IPS-15b (cell line): ENCODE results near the gene TMEM116.
"Not testable (repeated sequence)": the region's sequence is repeated elsewhere in the genome, so short reads cannot be mapped to it uniquely, and the experiment has no call there.

Experiments
- H3K27me3 ChIP-seq: one replicate; pipeline ENCODE4 v1.6.1; 2013; ENCODE audit warnings: low read length; ENCODE audit not compliant: control insufficient read depth, insufficient read depth
- H3K36me3 ChIP-seq: one replicate; pipeline ENCODE4 v1.6.1; 2013; ENCODE audit warnings: low read length; ENCODE audit not compliant: control insufficient read depth, insufficient read depth
- H3K4me1 ChIP-seq: one replicate; pipeline ENCODE4 v1.6.1; 2013; ENCODE audit warnings: mild to moderate bottlenecking, low read length; ENCODE audit not compliant: control insufficient read depth, insufficient read depth
- H3K4me3 ChIP-seq: one replicate; pipeline ENCODE4 v1.5.1; 2013; ENCODE audit warnings: low read depth, low read length
- H3K9ac ChIP-seq: one replicate; pipeline ENCODE4 v1.6.1; 2013; ENCODE audit warnings: low read depth, mild to moderate bottlenecking, low read length
- H3K9me3 ChIP-seq: one replicate; pipeline ENCODE4 v1.6.1; 2013; ENCODE audit warnings: mild to moderate bottlenecking, low read length; ENCODE audit not compliant: control insufficient read depth, insufficient read depth

Gene TMEM116

GRCh38 chr12:111991946-111992345 lies 21.0 kb downstream of the TMEM116 start:
- no peak overlapping the region for H3K9ac ChIP-seq
- no peaks in the 10 kb centered on the region for H3K36me3 ChIP-seq
- no peaks in the 10 kb centered on the region for H3K4me1 ChIP-seq
- no peaks in the 10 kb centered on the region for H3K27me3 ChIP-seq
- H3K4me3 ChIP-seq, result no peak overlapping the region
- H3K9me3 ChIP-seq, result no peaks in the 10 kb centered on the region

- H3K27me3 ChIP-seq, result no peaks in the 10 kb centered on the region
- H3K4me3 ChIP-seq, result no peak overlapping the region
- H3K4me1 ChIP-seq, result no peaks in the 10 kb centered on the region
- no peak overlapping the region for H3K9ac ChIP-seq
- no peaks in the 10 kb centered on the region for H3K9me3 ChIP-seq
- no peaks in the 10 kb centered on the region for H3K36me3 ChIP-seq
Measured at GRCh38 chr12:111991535-111991934, 21.4 kb downstream of the TMEM116 start.

DNA sequence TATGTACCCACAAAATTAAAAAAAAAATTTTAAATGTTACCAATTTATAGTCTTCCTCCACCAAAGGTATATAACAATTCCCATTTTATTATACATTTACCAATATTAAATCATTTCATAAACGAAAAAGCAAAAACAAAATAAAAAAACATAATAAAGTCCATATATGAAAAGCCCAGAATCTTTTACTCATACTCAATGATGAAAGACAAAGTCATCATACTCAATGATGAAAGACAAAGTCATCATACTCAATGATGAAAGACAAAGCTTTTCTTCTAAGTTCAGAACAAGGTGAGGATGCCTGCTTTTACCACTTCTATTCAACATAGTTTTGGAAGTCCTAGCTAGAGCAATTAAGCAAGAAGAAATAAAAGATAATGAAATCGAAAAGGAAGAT lies 28.1 kb downstream of the TMEM116 start:
- Histone ChIP-seq H3K9ac (no peak overlapping the region), H3K4me1 (no peaks in the 10 kb centered on the region), H3K36me3 (no peaks in the 10 kb centered on the region), H3K9me3 (no peaks in the 10 kb centered on the region), H3K27me3 (no peaks in the 10 kb centered on the region), H3K4me3 (no peak overlapping the region)

GRCh38 chr12:111981987-111982386 lies 31.0 kb downstream of the TMEM116 start:
- no peaks in the 10 kb centered on the region for H3K36me3 ChIP-seq
- H3K27me3 ChIP-seq, result no peaks in the 10 kb centered on the region
- no peak overlapping the region for H3K4me3 ChIP-seq

GRCh38 chr12:111980598-111980997 lies 32.4 kb downstream of the TMEM116 start:
- H3K4me1 ChIP-seq, result no peaks in the 10 kb centered on the region
- no peaks in the 10 kb centered on the region for H3K36me3 ChIP-seq

More at GRCh38 chr12:111981987-111982386, 31.0 kb downstream of the TMEM116 start:
- no peaks in the 10 kb centered on the region for H3K9me3 ChIP-seq
- no peaks in the 10 kb centered on the region for H3K4me1 ChIP-seq
- H3K9ac ChIP-seq, result no peak overlapping the region

DNA sequence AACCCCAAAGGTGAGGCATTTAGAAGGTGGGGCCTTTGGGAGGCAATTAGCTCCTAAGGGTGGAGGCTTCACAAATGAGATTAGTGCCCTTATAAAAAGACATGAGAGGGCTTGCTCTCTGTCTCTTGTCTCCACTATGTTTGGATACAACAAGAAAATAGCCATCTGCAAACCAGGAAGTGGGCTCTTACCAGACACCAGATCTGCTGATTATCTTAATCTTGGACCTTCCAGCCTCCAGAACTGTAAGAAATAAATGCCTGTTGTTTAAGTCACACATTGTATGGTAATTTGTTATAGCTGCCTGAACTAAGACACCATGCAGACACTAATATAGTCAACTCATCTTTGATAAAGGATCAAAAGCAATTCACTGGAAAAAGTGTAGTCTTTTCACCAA lies 34.4 kb downstream of the TMEM116 start:
- Histone ChIP-seq H3K9me3 (no peaks in the 10 kb centered on the region), H3K9ac (no peak overlapping the region), H3K36me3 (no peaks in the 10 kb centered on the region), H3K4me1 (no peaks in the 10 kb centered on the region), H3K4me3 (no peak overlapping the region), H3K27me3 (no peaks in the 10 kb centered on the region)

More at GRCh38 chr12:111980598-111980997, 32.4 kb downstream of the TMEM116 start:
- H3K9ac ChIP-seq, result no peak overlapping the region
- H3K27me3 ChIP-seq, result no peaks in the 10 kb centered on the region
- H3K9me3 ChIP-seq, result no peaks in the 10 kb centered on the region
- H3K4me3 ChIP-seq, result no peak overlapping the region

GRCh38 chr12:111976860-111977259 lies 36.1 kb downstream of the TMEM116 start:
- H3K27me3 ChIP-seq, result no peaks in the 10 kb centered on the region
- H3K9ac ChIP-seq, result no peak overlapping the region
- H3K4me3 ChIP-seq, result no peak overlapping the region
- no peaks in the 10 kb centered on the region for H3K4me1 ChIP-seq
- no peaks in the 10 kb centered on the region for H3K9me3 ChIP-seq
- H3K36me3 ChIP-seq, result no peaks in the 10 kb centered on the region

DNA sequence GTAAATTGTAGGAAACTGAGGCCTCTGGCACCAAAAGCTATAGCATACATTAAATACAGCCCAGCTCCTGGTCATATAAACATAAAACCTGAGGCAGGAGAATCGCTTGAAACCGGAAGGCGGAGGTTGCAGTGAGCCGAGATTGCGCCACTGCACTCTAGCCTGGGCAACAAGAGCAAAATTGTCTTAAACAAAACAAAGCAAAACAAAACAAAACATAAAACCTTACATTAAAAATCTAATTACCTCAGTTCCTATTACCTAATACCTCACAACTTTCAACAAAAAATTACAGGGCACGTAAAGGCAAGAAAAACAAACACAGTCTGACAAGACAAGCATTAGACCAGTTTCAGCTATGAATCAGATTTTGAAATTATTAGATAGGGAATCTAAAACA lies 36.7 kb downstream of the TMEM116 start:
- H3K4me1 ChIP-seq, result no peaks in the 10 kb centered on the region
- no peaks in the 10 kb centered on the region for H3K9me3 ChIP-seq
- H3K36me3 ChIP-seq, result no peaks in the 10 kb centered on the region
- H3K27me3 ChIP-seq, result no peaks in the 10 kb centered on the region
- no peak overlapping the region for H3K9ac ChIP-seq
- H3K4me3 ChIP-seq, result no peak overlapping the region

DNA sequence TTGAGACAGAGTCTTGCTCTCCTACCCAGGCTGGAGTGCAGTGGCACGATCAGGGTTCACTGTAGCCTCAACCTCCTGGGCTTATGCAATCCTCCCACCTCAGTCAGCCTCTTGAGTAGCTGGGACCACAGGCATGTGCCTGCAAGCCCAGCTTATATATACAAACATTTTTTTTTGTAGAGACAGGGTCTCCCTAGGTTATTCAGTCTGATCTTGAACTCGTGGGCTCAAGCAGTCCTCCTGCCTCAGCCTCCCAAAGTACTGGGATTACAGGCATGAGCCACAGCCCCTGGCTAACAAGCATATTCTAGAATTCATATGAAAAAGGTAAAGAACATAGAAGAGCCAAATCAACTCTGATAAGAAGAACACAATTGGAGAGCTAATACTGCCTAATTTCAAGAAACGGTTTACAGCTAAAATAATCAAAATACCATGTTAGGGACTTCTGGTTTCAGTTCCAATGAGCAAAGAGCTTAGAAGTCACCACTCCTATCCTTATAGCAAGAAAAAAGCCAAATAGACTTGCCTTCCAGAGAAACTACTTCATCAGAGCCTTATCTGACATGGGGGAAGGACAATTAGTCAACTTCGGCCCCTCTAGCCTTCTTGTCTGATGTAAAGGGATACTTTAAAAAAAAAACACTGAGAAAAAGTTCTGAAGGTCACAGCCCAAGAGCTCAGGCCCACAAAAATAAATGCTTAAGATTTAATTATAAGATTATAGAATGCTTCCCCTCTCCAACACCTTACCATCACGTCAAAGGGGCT lies 37.6 kb downstream of the TMEM116 start:
- no peaks in the 10 kb centered on the region for H3K4me1 ChIP-seq
- no peaks in the 10 kb centered on the region for H3K36me3 ChIP-seq
- no peaks in the 10 kb centered on the region for H3K27me3 ChIP-seq
- no peaks in the 10 kb centered on the region for H3K9me3 ChIP-seq
- H3K9ac ChIP-seq, result no peak overlapping the region
- H3K4me3 ChIP-seq, result no peak overlapping the region

DNA sequence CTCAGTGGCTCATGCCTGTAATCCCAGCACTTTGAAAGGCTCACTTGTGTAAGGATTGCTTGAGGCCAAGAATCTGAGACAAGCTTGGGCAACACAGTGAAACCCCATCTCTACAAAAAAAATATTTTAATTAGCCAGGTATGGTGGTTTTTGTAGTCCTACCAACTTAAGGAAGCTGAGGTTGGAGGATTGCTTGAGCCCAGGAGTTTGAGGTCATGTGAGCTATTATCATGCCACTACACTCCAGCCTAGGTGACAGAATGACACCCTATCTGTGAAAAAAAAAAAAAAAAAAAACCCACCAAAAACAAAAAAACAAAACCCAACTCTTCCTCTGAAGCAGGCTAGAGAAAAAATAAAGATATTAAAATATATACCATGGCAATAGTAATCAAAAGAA lies 41.2 kb downstream of the TMEM116 start:
- Histone ChIP-seq H3K27me3 (no peaks in the 10 kb centered on the region), H3K9me3 (no peaks in the 10 kb centered on the region), H3K9ac (no peak overlapping the region), H3K4me1 (no peaks in the 10 kb centered on the region), H3K4me3 (no peak overlapping the region), H3K36me3 (no peaks in the 10 kb centered on the region)

DNA sequence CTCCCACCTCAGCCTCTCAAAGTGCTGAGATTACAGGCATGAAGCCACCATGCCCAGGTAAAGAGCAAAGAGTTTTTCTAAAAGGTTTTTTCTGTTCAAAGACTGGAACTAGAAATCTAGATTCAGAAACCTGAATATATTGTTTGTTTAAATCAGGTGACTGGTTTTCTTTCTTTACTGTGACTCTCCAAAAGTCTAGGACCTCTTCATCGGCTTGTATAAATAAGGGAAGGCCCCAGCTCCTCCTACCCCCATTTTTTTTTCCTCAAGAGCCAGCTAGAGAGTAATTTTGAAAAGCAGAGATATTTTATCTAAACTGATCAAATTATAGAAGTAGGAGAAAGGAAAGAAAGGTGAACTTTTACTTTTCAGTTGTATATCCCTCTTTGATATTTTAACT lies 48.0 kb downstream of the TMEM116 start:
- Histone ChIP-seq H3K9me3 (no peaks in the 10 kb centered on the region), H3K4me1 (no peaks in the 10 kb centered on the region), H3K9ac (no peak overlapping the region), H3K27me3 (no peaks in the 10 kb centered on the region), H3K4me3 (no peak overlapping the region), H3K36me3 (no peaks in the 10 kb centered on the region)

- H3K27me3 ChIP-seq, H3K36me3 ChIP-seq, H3K4me1 ChIP-seq, H3K9ac ChIP-seq, H3K9me3 ChIP-seq, H3K4me3 ChIP-seq: not testable (repeated sequence)
Measured at GRCh38 chr12:111959518-111959917, 53.4 kb downstream of the TMEM116 start.
